ENCODE measurements around the gene AMZ2.
"Not testable (repeated sequence)": the region's sequence is repeated elsewhere in the genome, so short reads cannot be mapped to it uniquely, and the experiment has no call there.

Gene AMZ2

DNA sequence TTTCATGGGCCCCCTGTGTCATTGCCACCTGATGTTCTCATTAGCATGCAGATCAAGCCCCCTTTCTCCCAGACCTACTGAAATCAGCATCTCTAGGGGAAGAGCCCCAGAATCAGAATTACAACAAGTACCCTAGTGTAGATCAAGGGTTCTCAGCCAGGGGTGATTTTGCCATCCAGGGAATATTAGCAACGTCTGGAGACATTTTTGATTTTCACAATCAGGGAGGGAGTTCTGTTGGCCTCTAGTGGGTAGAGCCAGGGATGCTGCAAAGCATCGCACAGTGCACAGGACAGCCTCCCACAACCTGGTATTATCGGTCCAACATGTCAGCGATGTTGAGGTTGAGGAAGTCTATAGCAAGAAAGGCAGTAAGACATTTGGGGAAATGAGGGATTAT is 7.3 kb downstream of the AMZ2 start:
- DNase-seq: no peak

DNA sequence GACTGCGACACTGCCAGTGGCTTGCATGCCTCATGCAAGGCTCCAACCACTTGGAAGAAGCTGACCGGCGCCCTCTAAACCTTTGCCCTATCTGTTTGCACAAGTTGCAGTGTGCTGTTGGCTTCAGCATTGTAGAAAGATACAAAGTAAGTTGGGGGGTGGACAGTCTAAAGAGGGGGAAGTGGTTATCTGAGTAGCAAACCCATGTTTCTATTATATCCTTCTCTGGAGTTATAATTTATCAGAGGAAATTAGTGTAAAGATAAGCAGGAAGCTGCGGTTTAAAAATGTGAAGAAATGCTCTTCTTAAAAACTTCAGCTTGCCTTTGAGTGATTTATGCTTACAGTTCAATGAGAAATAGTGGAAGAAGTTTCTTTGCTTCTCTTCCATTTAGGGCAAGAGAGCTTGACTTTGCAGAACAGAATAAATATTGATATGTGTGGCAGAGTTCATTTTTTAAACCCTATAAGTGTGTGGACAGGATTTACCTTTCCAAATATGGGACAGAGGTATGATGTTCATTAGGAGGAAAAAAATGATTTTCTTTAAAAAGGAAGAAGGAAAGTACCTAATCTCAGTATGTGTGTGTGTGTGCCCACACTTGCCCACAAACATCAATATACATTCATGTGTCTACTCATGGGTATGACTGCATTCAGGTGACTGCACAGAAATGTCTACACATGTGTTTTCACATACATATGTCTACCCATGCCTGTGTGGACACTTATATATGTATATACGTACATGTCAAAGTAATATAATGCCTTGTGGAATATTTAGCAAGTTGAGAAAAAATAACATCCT is 8.1 kb downstream of the AMZ2 start:
- no peak for DNase-seq

DNA sequence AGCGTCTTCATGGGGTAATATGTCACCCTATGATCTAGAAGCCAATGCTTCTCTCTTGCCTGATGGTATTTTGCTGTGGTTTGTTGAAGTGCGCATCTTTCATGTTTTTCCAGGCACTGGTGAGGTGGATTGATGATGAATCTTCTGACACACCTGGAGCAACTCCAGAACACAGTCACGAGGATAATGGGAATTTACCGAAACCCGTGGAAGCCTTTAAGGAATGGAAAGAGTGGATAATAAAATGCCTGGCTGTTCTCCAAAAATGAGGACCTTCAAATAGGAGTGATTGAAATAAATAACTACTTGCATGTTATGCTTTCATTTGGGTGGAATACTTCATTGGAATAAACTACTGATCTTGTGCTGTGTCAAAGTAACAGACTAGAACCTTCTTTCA is 8.9 kb downstream of the AMZ2 start:
- not testable (repeated sequence) for DNase-seq

DNA sequence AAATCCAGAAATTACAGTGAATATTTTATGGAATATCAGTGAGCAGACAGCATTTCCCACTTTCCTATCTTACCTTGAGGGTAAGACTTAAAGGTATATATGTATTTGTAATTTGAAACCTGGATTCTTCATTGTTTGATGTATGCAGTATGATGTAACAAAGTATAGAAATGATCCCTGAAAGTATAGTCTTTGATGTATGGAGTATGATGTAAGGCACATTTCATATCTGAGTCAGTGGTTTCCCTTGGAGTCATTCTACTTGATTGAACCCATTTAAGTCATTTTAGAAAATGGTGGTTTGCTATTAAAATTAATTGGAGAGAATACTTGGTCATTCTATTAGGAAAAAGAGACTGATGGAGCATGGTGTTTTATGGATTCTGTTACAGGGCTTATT is 10.1 kb downstream of the AMZ2 start:
- no peak for DNase-seq

DNA sequence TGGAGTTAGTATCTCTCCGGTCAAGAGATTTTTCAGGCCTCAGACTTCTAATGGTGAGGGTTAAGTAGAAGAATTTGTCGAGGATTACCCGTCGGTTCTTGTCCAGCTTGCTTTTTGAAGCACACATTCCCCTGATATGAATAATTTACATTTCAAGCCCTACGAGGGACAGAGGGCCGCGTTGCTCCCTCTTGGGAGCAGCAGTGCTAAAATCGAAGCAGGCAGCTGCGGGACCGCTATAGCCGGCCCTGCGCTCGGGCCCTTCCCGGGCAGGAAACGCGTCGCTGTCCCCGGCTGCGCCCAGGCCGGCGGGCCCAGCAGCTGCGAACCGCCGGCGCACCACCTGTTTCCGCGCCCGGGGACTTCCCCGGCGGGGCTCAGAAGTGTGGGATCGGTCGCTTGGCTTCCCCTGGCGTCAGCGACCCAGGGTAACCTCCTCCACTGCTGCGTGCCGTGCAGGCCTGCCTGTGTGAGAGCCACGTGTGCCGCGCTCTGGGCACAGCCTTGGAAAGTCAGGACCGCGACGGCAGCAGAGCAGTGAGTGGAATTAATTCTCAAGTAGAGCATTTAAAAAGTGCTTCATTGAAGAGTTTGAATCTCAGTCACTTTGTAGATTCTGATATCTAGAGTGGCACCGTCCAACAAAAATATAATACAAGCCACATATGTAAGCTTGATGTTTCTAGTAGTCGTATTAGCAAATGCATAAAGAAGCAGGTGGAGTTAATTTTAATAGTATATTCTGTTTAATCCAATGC is 11.2 kb downstream of the AMZ2 start:
- peak; percentile 65 to 74 for DNase-seq

DNA sequence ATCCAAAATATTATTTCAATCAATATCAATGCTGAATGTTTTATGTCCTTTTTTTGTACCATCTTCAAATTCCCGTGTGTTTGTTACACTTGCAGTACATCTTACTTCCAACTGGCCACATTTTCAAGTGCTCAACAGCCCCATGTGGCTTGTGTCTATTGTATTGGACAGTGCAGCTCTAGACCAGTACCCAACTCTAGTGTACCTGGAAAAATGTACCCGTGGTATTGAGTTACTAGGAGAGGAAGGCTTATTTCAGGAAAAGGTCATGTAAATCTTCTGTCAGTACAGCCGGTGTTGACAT is 11.8 kb downstream of the AMZ2 start:
- DNase-seq: not testable (repeated sequence)

DNA sequence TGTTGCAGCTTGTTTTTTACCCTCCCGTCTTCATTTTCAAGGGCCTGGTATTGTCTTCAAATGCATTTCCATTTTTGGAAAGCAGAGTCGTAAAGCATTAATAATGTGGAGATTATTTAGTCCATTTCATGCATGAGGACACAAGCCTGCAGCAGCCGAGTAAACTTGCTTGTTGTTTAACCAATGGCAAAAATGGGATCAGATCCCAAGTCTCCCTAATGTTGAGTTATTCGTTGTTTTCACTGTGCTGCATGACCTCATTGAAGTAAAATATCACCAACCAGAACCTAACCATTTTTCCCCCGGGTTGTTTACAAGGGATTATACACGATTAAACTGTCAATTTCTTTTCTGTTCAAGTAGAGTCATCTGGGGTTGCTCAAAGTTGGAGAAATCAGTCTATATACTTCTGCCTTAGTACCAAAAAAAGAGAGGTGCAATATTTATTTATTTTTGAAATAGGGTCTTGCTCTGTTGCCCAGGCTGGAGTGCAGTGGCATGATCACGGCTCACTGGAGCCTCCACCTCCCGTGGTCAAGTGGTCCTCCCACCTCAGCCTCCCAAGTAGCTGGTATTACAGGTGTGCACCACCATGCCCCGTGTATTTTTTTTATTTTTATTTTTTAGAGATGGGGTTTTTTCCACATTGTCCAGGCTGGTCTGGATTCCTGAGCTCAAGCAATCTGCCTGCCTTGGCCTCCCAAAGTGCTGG is 12.4 kb downstream of the AMZ2 start:
- DNase-seq: no peak

DNA sequence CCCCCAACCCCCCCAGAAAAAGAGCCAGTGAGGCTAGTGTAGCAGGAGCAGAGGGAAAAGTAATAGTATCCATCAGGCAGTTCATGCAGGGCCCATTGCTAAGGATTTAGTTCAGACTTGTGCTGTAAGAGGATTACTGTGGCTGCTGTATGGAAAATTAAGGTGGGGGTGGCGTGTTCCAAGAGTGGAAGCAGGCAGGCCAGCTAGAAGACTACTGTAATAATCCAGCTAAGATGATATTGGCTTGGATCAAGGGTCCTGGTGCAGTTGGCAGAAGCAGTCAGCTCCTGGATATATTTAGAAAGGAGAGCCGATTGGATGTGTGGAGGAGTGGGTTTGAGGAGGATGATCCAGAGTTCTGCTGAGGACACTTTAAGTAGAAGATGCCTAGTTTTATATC is 14.6 kb downstream of the AMZ2 start:
- not testable (repeated sequence) for DNase-seq

DNA sequence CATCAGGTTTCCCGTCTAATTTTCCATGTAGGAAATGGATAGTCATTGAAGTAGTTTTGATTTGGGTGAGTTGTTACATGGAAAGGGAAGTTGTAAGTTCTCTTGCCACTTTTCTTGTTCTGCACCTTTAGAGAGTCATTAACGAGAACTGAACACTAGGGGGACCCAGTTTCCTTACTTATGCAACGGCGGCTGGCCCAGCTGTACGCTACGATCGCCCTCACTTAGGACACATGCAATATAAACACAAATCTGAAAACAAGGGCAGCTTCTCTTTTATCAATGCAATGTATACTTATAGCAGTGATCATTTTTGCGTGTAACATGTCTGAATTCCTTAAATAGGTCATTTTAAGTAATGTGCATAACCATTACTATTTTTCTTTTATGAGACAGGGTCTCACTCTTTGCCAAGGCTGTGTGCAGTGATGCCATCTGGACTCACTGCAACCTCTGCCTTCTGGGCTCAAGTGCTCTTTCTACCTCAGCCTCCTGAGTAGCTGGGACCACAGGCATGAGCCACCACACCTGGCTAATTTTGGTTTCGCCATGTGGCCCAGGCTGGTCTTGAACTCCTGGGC is 15.3 kb downstream of the AMZ2 start:
- not testable (repeated sequence) for DNase-seq

DNA sequence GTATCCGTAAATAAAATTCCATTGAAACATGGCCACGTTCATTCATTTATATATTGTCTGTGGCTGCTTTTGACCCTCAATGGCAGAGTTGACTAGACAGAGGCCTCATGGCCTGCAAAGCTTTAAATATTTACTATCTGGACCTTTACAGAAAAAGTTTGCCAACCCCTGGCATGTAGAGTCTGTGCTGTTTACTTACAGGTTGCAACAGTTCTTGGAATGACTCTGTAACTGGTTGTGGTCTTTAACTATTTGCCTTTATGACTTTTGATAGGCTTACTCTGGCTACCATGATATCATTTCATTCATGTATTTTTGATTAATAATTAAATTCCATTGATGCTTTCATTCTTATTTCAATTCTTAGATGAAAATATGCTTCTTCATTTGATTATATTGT is 18.0 kb downstream of the AMZ2 start:
- not testable (repeated sequence) for DNase-seq

DNA sequence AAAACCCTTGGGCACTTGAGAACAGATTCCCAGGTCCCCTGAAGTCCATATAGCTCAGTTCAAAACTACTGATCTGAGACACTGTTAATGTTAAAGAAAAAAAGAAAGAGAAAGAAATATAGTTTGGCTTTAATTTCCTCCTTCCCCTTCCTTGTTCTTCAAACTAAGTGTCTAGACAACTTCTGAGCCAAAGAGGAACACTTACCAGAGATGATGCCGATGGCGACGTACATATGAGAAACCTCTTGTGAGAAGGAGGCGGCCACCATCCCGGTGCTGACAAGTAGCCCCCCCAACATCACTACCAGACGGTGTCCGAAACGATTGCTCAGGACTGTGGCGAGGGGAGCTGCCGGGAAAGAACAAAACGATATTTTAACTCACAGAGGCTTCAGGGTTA is 25.9 kb downstream of the AMZ2 start:
- no peak for DNase-seq

DNA sequence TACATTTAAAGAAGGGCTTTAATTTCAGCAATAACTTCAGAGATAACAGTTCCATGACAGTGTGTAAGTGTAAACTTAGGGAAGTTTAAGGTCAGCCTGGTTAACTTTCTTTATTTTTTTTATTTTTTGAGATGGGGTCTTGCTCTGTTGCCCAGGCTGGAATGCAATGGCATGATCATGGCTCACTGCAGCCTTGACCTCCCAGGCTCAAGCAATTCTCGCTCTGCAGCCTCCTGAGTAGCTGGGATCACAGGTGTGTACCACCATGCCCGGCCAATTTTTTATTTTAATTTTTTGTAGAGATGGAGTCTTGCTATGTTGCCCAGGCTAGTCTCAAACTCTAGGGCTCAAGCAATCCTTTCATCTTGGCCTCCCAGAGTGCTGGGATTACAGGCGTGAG is 28.5 kb downstream of the AMZ2 start:
- not testable (repeated sequence) for DNase-seq

DNA sequence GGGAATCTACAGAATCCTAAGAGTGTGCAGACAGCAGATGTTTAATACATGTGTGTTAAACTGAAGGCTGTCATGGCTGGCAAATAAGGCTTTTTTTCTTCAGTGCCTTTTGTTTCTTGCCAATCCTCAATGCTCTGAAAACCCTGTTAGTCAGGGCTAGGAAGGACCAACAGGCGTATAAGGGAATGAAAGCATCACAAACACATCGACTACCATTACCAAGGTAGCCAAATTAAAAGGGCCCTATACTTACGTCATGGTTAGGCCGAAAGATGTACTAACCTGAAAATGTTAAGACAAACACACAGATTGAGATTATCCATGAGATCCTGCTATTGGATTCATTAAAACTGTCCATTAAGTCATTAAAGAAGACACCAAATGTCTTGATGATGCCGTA is 30.0 kb downstream of the AMZ2 start:
- DNase-seq: no peak

DNA sequence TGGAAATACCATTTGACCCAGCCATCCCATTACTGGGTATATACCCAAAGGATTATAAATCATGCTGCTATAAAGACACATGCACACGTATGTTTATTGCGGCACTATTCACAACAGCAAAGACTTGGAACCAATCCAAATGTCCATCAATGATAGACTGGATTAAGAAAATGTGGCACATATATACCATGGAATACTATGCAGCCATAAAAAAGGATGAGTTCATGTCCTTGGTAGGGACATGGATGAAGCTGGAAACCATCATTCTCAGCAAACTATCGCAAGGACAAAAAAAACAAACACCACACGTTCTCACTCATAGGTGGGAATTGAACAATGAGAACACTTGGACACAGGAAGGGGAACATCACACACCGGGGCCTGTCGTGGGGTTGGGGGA is 34.1 kb downstream of the AMZ2 start:
- not testable (repeated sequence) for DNase-seq

DNA sequence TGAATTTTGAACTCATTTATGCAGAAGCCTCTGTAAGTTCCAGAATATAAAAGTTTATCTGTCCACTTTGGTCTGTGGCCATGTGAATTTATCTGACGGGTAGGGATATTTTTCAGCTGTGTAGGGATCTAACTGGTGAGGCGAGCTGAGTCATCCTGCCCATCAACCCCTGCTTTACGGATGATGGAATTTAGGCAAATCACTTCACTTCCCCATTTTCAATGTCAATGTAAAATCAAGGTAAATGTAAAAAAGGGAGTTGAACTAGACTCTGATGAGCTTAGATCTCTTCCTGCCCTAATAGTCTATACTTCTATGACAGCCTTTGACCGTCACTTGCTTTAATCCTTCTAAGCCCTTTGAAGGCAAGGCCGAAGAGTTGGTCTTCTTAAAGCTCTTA is 40.5 kb downstream of the AMZ2 start:
- DNase-seq: no peak

DNA sequence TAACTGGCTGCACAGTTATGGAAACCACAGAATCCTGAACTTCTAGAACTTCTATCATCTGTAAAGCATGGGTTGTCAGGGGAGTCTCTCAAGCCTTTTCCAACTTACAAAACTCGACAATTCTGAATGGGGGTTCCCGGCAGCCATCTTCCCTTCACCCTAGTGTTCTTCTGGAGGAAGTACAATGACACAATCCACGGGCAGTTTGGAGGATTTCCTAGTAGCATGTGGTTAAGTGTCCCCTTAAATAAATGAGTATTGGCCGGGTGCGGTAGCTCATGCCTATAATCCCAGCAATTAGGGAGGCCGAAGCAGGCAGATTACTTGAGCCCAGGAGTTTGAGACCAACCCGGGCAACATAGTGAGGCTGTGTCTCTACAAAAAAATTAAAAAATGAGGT is 41.0 kb downstream of the AMZ2 start:
- no peak for DNase-seq

DNA sequence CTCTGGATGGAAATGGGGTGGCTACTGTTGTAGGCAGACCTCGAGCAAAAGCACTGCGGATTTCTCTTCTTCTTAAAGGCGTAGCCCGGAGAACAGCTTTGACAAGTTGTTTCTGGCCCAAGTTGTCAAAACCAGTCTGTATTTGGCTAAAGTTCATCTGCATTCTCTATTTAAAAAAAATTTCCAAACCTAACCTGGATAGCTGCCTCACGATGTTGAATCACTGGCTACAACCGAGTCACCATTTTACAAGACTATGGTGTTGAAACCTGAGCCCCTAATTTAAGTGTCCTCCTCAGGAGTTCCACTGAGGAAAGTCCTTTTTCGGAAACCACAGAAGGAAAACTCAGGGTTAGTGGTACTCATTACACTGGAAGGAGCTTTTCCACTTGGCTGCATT is 41.6 kb downstream of the AMZ2 start:
- no peak for DNase-seq

DNA sequence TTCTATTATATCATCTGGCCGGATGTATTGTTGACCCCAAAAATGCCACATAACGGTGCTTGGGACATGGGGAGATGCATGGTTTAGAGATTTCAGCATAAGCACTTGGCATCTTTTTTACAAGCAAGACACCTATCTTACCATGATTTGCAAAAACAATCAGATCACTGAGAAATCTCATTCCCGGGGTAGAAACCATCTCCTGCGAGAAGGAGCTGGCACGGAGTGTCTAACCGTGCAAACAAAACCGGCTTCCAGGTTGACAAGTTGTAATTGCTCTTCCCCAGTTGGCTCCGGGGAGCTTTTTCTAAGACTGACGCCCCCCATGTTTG is 42.1 kb downstream of the AMZ2 start:
- DNase-seq: no peak

DNA sequence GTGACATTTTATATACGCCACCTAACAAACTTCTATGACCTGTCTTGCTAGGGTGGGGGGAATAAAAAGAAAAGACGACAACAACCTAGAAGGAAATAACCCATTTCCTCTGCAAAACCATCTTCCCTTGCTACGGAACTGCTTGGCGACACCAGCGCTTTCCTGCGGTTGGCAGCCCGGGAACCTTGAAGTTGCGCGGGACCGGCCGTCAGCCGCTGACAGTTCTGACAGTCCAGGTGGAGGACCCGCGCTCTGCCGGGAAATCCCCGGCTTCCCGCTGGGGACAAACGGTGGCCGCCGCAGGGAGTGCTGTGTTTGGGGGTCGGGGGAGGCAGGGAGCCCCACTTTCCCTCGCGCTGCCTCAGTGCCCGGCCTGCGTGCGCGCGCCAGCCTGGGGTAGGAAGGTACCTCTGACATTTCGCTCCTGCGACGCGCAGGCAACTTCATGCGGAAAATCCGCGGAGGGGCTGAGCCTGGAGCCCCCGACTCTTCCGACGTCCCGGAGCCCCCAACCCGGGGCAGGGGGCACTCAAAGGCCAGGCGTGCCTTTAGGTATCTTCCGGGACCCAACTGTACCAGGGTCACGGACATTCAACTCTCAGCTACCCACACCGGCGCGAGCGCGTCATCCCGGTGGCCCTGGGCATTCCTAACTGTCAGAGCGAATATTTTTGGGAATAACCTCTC is 42.6 kb downstream of the AMZ2 start:
- DNase-seq: peak; percentile 22 to 31

DNA sequence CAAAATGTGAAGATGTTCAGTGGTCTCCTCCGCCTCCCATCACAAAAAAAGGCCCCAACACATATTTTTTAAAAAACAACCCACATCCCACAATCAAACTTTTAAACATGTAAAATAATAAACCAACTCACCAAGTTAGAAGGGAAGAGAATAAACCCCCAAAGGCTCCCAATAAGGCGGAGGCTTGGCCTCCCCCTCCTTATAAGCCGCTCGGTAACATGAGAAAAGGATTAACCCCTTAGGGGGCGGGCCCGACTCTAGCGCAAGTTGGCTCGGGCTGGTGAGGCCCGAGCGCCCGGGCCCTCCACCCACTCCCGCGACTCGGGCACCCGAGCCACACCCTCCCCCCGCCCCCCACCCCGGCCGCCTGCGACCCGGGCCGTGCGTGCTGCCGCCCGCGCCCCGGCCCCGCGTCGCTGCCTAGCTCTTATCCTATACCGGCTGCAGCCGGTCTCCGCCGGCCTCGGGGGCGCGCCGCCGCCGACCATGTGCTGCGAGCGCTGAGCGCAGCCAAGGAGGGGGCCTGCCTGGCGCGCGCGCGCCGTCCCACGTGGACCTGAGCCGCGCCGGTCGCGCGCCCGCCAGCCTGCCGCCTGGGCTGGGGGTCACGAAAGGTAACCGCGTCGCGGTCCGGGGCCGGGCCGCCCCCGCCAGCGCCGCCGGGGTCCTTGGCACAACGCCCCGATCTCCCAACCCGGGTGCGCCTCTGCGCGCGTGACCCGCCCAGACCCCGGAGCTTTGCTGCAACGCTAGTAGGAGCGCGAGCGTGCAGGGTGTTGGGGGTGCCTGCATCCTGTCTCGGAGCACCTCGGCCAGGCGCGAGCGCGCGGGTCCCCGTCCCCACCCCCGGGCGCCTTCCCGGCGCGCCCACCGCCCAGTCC is 43.4 kb downstream of the AMZ2 start, which contains the start of the genes ARSG and SLC16A6:
Gene ARSG (plus strand): TSS at position 541 of the 881 bp plus-strand sequence. CDS start 15,999 bp downstream, outside the sequence.
Gene SLC16A6 (minus strand): TSS at position 173 of the 881 bp plus-strand sequence. CDS start 12,807 bp downstream, outside the sequence.
- peak; percentile 72 to 77 for DNase-seq

DNA sequence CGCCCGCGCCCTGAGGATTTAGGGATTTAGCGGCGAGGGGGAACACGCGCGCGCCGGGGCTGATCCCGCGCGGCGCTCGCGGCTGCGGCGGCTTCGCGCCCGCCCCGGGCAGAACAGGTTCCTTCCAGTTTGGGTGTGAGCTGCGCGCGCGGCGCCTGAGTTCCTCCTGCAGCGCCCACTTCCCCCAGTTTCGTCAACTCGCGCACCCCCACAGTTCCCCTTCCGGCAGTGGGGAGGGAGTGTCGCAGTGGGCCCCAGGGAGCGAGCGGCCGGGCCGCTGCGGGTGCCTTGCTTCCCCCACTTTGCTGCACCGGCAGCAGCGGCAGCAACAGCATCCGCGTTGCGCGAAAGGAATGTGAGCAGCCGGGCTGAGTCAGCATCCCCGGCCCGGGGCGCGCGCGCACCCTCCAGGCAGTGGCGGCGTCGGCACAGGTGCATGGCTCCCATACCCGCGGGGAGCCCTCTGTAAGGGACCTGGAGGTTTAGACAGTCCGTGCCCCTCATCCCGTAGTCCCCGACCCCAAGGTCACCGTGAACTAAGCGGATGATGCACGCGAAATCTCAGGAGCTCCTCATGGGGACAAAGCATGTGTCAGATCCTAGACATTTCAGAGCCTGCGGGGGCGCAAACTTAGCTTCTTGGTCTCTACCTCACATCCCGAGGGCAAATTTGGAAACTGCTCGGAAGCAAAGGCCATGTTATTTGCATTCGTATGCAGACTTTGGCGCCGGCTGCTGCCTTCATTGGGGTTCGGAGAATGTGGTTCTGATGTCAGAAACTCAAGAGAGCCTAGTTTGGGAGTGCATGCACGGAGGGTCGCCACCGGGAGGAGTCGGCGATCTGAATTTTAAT is 44.2 kb downstream of the AMZ2 start:
- DNase-seq: peak; percentile 82 to 87

Measured in activated CD4-positive, alpha-beta T cell treated with anti-CD3 and anti-CD28 coated beads, Interleukin-2, amount 50 U/mL, for 4 hours (primary cell).